SK-N-MC (cell line): ENCODE measurements around the gene NEUROD2.
A peak's percentile ranks its signal among the peaks of the same experiment; 100 is the strongest.

ENCODE experiments used
- DNase-seq: peaks from one replicate; pipeline ENCODE4 v3.0.0-alpha.2; 2011; ENCODE audit warnings: low read depth, low spot score
- H3K27ac ChIP-seq: fragments of 200-600 bp; sonication (generic); 2 replicates; pipeline ENCODE4 v1.5.1; 2016; ENCODE audit warnings: mixed run types
- H3K36me3 ChIP-seq: fragments of 200-600 bp; sonication (generic); 2 replicates; pipeline ENCODE4 v1.6.1; 2017; ENCODE audit warnings: antibody characterized with exemption, low read length, mixed read lengths; ENCODE audit not compliant: insufficient read depth
- H3K4me3 ChIP-seq: fragments of 200-600 bp; sonication (generic); 2 replicates; pipeline ENCODE4 v1.5.1; 2016
- H3K9ac ChIP-seq: fragments of 200-600 bp; sonication (generic); 2 replicates; pipeline ENCODE4 v1.8.0; 2017; ENCODE audit warnings: mixed run types, mixed read lengths; ENCODE audit not compliant: insufficient read length
- H3K9me3 ChIP-seq: fragments of 200-600 bp; sonication (generic); 2 replicates; pipeline ENCODE4 v1.6.1; 2017; ENCODE audit warnings: low read depth, mild to moderate bottlenecking, antibody characterized with exemption, low read length, moderate library complexity, mixed read lengths
- EZH2 ChIP-seq: fragments of 200-600 bp; sonication (generic); IDR thresholded peaks from one replicate; pipeline ENCODE4 v1.6.1; 2017; ENCODE audit warnings: antibody characterized with exemption
- FOXP2 ChIP-seq: optimal IDR thresholded peaks from 2 replicates; pipeline ENCODE3; 2011; ENCODE audit warnings: mild to moderate bottlenecking, moderate library complexity; ENCODE audit not compliant: insufficient read depth; ENCODE audit errors: extremely low read length, control extremely low read depth
- POLR2AphosphoS5 ChIP-seq: IDR thresholded peaks from 2 replicates; pipeline ENCODE4 v1.6.1; 2012; ENCODE audit warnings: mild to moderate bottlenecking, low read depth, low read length, borderline replicate concordance

NEUROD2 gene

DNA sequence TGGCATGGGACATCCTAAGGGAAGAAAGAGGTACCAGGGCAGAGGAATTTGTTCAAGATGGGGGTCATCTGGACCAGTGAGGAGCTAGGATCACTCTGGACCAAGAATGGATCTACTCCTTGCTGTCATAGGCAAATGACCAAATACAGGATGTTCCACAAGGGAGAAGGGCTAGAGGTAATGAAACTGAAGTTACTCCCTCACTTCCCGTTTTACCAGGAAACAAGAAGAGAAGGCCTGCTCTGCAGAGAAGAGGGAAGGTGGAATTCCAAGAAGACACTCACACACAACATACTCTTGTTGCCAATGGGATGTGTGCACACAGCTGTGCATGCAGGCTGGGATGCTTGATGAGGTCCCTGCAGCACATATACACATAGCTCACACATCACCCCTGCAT lies 38.6 kb downstream of the NEUROD2 start:
- H3K36me3 ChIP-seq: peaks cover 5% of the 10 kb centered on the region; the same call in 1 of the 2 replicates
- TF ChIP-seq EZH2 (no peak), POLR2AphosphoS5 (no peak), FOXP2 (no peak)

GRCh38 chr17:39568702-39569101 lies 39.0 kb downstream of the NEUROD2 start:
- Histone ChIP-seq H3K9ac (no peak overlapping the region), H3K27ac (no peak overlapping the region), H3K4me3 (no peak overlapping the region), H3K36me3 (peaks cover 5% of the 10 kb centered on the region; the same call in 1 of the 2 replicates), H3K9me3 (no peaks in the 10 kb centered on the region)
- TF ChIP-seq POLR2AphosphoS5 (no peak), FOXP2 (no peak), EZH2 (no peak)
- DNase-seq: no peak

More for the DNA sequence above, 38.6 kb downstream of the NEUROD2 start:
- DNase-seq: no peak
- Histone ChIP-seq H3K4me3 (no peak overlapping the region), H3K9ac (no peak overlapping the region), H3K9me3 (no peaks in the 10 kb centered on the region), H3K27ac (no peak overlapping the region)

GRCh38 chr17:39566094-39566850 lies 41.4 kb downstream of the NEUROD2 start:
- Histone ChIP-seq H3K9me3 (no peaks in the 10 kb centered on the region), H3K27ac (no peak overlapping the region), H3K4me3 (no peak overlapping the region), H3K36me3 (peaks cover 3% of the 10 kb centered on the region; the same call in 1 of the 2 replicates), H3K9ac (no peak overlapping the region)
- no peak for TF ChIP-seq POLR2AphosphoS5
- DNase-seq: no peak

DNA sequence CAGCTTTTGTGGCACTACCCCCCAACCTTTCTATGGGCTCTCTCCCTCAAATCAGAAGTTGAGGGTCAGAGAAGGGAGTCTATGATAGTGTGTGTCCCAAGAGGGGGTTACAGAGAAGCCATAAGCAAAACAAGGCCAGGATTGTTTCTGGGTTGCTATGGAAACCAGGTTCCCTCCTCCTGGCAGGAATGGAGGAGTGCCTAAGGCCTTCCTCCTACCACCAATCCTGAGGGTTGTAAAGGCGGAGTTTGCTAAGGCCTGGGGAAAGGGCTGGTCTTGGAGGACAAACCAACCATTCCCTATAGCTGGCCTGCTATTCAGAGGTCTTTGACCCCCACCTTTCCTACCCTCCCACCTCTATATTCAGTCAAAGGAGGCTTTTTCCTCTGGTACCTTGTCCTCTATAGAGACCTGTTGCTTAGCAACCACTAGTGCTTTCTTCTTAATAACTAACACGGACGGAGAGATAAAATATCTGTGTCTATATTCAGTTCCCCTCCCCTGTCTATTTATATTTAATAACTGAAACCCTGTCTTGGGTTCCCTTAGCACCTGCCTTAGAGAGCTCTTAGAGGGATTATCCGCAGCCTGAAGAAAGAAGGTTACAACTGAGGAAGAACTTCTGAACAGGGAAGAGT lies 43.4 kb downstream of the NEUROD2 start:
- H3K27ac ChIP-seq: no peak overlapping the region
- no peak overlapping the region for H3K9ac ChIP-seq
- no peaks in the 10 kb centered on the region for H3K9me3 ChIP-seq
- no peak overlapping the region for H3K4me3 ChIP-seq
- no peak for TF ChIP-seq POLR2AphosphoS5
- no peak for TF ChIP-seq EZH2
- no peak for TF ChIP-seq FOXP2
- DNase-seq: no peak
- peaks cover 2% of the 10 kb centered on the region; the same call in 1 of the 2 replicates for H3K36me3 ChIP-seq

GRCh38 chr17:39563476-39563875 lies 44.2 kb downstream of the NEUROD2 start:
- Histone ChIP-seq H3K9me3 (no peaks in the 10 kb centered on the region), H3K27ac (no peak overlapping the region), H3K9ac (no peak overlapping the region), H3K4me3 (no peak overlapping the region), H3K36me3 (peaks cover 2% of the 10 kb centered on the region; the same call in 1 of the 2 replicates)
- TF ChIP-seq EZH2 (no peak), POLR2AphosphoS5 (no peak), FOXP2 (no peak)
- DNase-seq: no peak

GRCh38 chr17:39562976-39563375 lies 44.7 kb downstream of the NEUROD2 start:
- Histone ChIP-seq H3K36me3 (peaks cover 2% of the 10 kb centered on the region; the same call in 1 of the 2 replicates), H3K27ac (peak overlapping the region; percentile 75), H3K9ac (peak overlapping the region; percentile 42), H3K9me3 (no peaks in the 10 kb centered on the region), H3K4me3 (no peak overlapping the region)
- no peak for DNase-seq
- TF ChIP-seq FOXP2 (no peak), POLR2AphosphoS5 (no peak), EZH2 (no peak)

- Histone ChIP-seq H3K9ac (peak overlapping the region; percentile 42), H3K36me3 (peaks cover 2% of the 10 kb centered on the region; the same call in 1 of the 2 replicates), H3K27ac (peak overlapping the region; percentile 75), H3K9me3 (no peaks in the 10 kb centered on the region), H3K4me3 (no peak overlapping the region)
- TF ChIP-seq POLR2AphosphoS5 (no peak), EZH2 (no peak), FOXP2 (no peak)
- no peak for DNase-seq
Observed at GRCh38 chr17:39562395-39562794, 45.3 kb downstream of the NEUROD2 start.

DNA sequence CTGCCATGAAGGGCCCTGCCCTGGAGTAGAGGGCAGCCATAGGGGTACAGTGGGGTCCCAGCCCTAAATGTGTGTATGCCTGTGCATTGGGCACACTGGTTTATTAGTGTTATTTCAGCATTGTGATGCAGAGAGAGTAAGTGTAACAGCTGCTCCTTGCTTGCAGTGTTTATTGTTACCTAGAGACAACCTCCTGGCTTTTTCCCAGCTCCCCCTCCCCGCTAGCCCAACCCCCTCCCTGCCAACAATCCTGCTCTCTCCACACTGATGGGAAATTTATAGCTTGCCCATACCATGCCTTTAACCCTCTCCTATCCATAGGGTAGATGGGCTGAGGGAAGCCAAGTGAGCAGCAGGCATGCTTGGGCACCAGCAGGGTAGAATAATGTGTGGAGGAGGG lies 51.3 kb downstream of the NEUROD2 start:
- peaks cover 16% of the 10 kb centered on the region for H3K36me3 ChIP-seq
- no peak overlapping the region for H3K4me3 ChIP-seq
- H3K9me3 ChIP-seq: no peaks in the 10 kb centered on the region
- no peak overlapping the region for H3K9ac ChIP-seq
- H3K27ac ChIP-seq: no peak overlapping the region
- TF ChIP-seq EZH2 (no peak), POLR2AphosphoS5 (no peak), FOXP2 (no peak)
- no peak for DNase-seq
